AG04450 (cell line): ENCODE results near the gene FLOT2. TPM values are rescaled to one million over a fixed set of nuclear protein-coding genes. Genes with fewer than 3 reads are reported as not detected.

Experiments
- CTCF ChIA-PET: fragments of 300-600, 350-600 bp; formaldehyde crosslinking; extraction: SDS; loops from one replicate; lab custom pipeline; 2022; ENCODE audit warnings: antibody characterized with exemption, inconsistent platforms; lab: Charles Lee
- POLR2A ChIA-PET: fragments of 350-600 bp; formaldehyde crosslinking; extraction: SDS; loops from one replicate; lab custom pipeline; 2021; ENCODE audit warnings: antibody characterized with exemption, inconsistent platforms; lab: Yijun Ruan, JAX
- DNase-seq: peaks from one replicate; pipeline ENCODE4 v3.0.0-alpha.2; 2011; ENCODE audit warnings: low read depth, low spot score
- H3K27ac ChIP-seq: one replicate; pipeline ENCODE4 v1.5.1; 2012; ENCODE audit warnings: low read depth, low read length, control low read depth
- H3K27me3 ChIP-seq: one replicate; pipeline ENCODE4 v1.6.0; 2012; ENCODE audit warnings: low read length; ENCODE audit not compliant: control insufficient read depth, insufficient read depth
- H3K4me3 ChIP-seq: 2 replicates; pipeline ENCODE4 v1.5.1; 2011; ENCODE audit warnings: mild to moderate bottlenecking, low read depth, low read length, control low read depth
- H3K9me3 ChIP-seq: 2 replicates; pipeline ENCODE4 v1.5.1; 2012; ENCODE audit warnings: low read length; ENCODE audit not compliant: control insufficient read depth, insufficient read depth
- CTCF ChIP-seq: IDR thresholded peaks from 2 replicates; pipeline ENCODE4 v1.5.1; 2011; ENCODE audit warnings: low read depth, low read length, control low read depth, inconsistent platforms
- polyA plus RNA-seq: library from polyadenylated mRNA; depleted of rRNA; stranded (reverse); fragments of >200 nt; gene quantifications from 2 replicates; pipeline ENCODE4 v1.2.3, GENCODE V29; 2011

FLOT2 gene
- polyA plus RNA-seq, 1 experiment: 80.5 TPM

- no peak for DNase-seq
- H3K27me3 ChIP-seq: peaks cover 3% of the 10 kb centered on the region
- H3K4me3 ChIP-seq: no peak overlapping the region
- ChIA-PET CTCF (interaction anchor here (1.5 to 2.0 kb wide), 3 partner anchors 107 to 144 kb away, joined by 4 to 9 read pairs (median 4); no protein-coding TSS in a partner anchor), POLR2A (no interaction called here)
- H3K9me3 ChIP-seq: no peaks in the 10 kb centered on the region
- no peak for TF ChIP-seq CTCF
- no peak overlapping the region for H3K27ac ChIP-seq
Measured at GRCh38 chr17:28871056-28871579, 26.4 kb downstream of the FLOT2 start.

- DNase-seq: no peak
- POLR2A ChIA-PET: no interaction called here
- CTCF ChIA-PET: no interaction called here
- Histone ChIP-seq H3K4me3 (no peak overlapping the region), H3K27ac (no peak overlapping the region), H3K9me3 (no peaks in the 10 kb centered on the region), H3K27me3 (peaks cover 3% of the 10 kb centered on the region)
- TF ChIP-seq CTCF: no peak
Measured at GRCh38 chr17:28867276-28867675, 30.3 kb downstream of the FLOT2 start.

GRCh38 chr17:28865946-28866752, 31.4 kb downstream of the FLOT2 start:
- H3K27ac ChIP-seq: no peak overlapping the region
- peaks cover 3% of the 10 kb centered on the region for H3K27me3 ChIP-seq
- POLR2A ChIA-PET: interaction anchor here (0.6 to 0.7 kb wide), 2 partner anchors 31 to 77 kb away, joined by 3 read pairs; partner anchors contain the start of gene FLOT2
- TF ChIP-seq CTCF: no peak
- H3K4me3 ChIP-seq: no peak overlapping the region
- CTCF ChIA-PET: interaction anchor here (0.6 to 2.3 kb wide), 3 partner anchors 37 to 102 kb away, joined by 3 to 9 read pairs (median 3); no protein-coding TSS in a partner anchor
- no peak for DNase-seq
- H3K9me3 ChIP-seq: no peaks in the 10 kb centered on the region

- Histone ChIP-seq H3K27me3 (peaks cover 3% of the 10 kb centered on the region), H3K27ac (no peak overlapping the region), H3K4me3 (no peak overlapping the region), H3K9me3 (no peaks in the 10 kb centered on the region)
- DNase-seq: no peak
- TF ChIP-seq CTCF: no peak
- ChIA-PET CTCF (interaction anchor here (0.6 to 2.3 kb wide), 2 partner anchors 88 to 101 kb away, joined by 3 to 9 read pairs; no protein-coding TSS in a partner anchor), POLR2A (interaction anchor here (1.7 kb wide), 1 partner anchor 28 kb away, joined by 3 read pairs; no protein-coding TSS in a partner anchor)
Measured at GRCh38 chr17:28864991-28865849, 32.3 kb downstream of the FLOT2 start.
